ENCODE measurements around the gene PIGL. TPM values are rescaled to one million over a fixed set of nuclear protein-coding genes. Genes with fewer than 3 reads are reported as not detected.
"Not testable (repeated sequence)": the region's sequence is repeated elsewhere in the genome, so short reads cannot be mapped to it uniquely, and the experiment has no call there.

The PIGL gene
- total RNA-seq, 1 experiment from 2014 or later: 17.0 TPM

DNA sequence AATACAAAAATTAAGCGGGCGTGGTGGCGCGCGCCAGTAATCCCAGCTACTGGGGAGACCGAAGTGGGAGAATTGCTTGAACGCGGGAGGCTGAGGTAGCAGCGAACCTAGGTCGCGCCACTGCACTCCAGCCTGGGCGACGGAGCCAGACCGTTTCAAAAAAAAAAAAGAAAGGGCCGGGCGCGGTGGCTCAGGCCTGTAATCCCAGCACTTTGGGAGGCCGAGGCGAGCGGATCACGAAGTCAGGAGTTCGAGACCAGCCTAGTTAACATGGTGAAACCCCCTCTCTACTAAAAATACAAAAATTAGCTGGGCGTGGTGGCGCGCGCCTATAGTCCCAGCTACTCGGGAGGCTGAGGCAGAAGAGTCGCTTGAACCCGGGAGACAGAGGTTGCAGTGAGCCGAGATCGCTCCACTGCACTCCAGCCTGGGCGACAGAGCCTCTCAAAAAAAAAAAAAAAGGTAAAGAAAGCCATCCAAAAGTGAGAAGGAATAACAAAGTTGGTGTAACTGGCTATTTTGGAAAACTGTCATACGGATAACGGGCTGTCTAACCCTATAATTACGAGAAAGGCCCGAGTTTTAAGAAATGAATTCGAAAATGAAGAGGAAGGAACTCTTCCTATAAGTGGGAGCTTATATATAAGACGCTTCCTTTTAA, 539 bp upstream of the PIGL start:
- DNase-seq (ENCODE audit: low spot score): not testable (repeated sequence)

DNA sequence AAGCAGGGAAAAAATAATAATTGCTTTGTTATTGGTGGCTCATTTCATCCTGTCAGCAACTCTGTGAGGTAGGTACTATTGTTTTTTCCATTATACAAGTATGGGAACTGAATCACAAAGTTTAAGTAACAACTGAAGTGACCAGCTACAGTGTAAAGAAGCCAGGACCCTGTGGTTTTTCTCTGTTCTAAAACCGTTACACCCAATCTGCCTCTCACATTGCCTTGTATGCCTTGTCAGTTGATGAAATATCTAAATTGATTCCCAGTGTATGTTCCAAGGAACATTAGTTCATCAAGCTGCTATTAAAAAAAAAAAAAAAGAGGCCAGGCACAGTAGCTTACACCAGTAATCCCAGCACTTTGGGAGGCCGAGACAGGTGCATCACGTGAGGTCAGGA, 5.4 kb downstream of the PIGL start:
- no peak for DNase-seq (ENCODE audit: low spot score)

DNA sequence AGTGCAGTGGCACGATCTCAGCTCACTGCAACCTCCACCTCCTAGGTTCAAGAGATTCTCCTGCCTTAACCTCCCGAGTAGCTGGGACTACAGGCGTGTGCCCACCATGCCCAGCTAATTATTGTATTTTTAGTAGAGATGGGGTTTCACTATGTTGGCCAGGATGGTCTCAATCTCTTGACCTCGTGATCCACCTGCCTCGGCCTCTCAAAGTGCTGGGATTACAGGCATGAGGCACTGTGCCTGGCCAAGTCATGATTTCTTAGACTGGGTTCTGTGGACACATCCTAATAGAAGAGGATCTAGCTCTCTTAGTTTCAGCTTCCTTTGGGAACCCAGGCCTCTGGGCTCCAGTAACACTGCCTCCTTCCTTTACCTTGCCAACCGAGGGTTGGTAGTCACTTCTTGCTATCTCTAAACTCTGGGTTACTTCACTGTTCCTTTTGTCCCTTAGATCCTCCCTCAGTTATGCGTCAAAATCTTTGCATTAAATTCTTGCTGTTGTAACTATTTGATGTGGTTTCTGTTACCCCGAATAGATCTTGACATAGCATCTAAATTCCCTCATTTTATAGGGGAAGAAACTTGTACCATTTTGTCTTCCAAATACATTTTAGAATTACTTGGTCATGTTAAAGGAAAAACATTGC, 13.0 kb downstream of the PIGL start:
- DNase-seq (ENCODE audit: low spot score): not testable (repeated sequence)

DNA sequence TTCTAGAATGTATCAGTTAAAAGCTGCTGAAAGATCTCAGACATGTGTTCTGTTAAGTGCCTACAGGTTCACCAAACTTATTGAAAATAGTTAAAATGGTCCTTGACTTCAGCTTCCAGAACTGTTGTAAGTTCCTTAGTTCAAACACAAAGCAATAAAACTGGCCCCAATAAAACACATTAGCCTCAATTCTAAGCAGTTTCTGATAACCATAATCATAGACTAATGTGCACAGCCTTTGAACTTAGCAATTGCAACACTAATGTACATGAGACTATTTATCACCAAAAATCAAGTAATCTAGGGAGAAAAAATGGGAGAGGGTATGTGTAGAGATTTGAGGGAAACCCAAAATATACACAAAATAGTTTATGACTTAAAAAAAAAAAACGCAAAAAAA, 15.4 kb downstream of the PIGL start:
- no peak for DNase-seq (ENCODE audit: low spot score)

DNA sequence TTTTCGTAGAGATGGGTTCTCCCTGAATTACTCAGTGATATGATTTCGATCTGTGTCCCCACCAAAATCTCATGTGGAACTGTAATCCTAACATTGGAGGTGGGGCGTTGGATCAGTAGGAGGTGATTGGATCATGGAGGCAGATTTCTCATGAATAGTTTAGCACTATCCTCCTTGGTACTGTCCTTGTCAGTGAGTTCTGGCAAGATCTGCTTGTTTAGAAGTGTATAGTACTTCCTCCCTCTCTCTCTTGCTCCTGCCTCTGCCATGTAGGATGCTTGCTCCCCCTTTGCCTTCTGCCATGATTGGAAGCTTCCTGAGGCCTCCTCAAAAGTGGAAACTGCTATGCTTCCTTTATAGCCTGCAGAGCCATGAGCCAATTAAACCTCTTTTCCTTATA, 22.9 kb downstream of the PIGL start:
- DNase-seq (ENCODE audit: low spot score): no peak

DNA sequence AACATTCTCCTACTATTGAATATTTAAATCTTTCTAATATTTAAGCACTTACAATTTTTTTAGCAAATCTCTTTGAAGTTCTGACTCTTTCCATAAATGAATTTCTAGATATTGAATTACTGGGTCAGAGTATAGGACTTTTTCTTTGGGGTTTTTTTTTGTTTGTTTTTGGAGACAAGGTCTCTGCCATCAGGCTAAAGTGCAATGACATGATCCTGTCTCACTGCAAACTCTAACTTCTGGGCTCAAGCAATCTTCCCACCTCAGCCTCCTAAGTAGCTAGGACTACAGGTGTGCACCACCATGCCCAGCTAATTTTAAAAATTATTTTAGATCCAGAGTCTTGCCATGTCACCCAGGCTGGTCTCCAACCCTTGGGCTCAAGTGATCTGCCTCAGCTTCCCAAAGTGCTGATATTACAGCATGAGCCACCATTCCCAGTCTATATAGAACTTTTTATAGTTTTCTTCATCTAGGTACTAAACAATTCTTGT, 24.9 kb downstream of the PIGL start:
- DNase-seq (ENCODE audit: low spot score): no peak

DNA sequence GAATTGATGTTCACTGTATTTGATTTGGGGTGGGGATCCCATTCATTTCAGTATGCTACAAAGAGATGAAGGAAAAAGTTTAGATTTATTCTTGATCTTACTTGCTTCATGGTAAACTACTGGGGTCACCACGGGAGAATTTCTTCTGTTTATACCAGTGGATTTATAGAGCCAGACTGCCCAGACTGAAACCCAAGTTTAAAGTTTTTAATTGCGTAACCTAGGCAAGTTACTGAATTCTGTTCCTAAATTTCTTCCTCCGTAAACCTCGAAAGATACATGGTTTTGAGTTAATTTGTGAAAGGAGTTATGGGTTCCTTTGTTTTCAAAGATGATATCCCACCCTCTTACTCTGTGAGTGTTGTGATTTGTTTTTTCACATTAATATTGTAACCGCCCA, 26.4 kb downstream of the PIGL start:
- DNase-seq (ENCODE audit: low spot score): no peak

DNA sequence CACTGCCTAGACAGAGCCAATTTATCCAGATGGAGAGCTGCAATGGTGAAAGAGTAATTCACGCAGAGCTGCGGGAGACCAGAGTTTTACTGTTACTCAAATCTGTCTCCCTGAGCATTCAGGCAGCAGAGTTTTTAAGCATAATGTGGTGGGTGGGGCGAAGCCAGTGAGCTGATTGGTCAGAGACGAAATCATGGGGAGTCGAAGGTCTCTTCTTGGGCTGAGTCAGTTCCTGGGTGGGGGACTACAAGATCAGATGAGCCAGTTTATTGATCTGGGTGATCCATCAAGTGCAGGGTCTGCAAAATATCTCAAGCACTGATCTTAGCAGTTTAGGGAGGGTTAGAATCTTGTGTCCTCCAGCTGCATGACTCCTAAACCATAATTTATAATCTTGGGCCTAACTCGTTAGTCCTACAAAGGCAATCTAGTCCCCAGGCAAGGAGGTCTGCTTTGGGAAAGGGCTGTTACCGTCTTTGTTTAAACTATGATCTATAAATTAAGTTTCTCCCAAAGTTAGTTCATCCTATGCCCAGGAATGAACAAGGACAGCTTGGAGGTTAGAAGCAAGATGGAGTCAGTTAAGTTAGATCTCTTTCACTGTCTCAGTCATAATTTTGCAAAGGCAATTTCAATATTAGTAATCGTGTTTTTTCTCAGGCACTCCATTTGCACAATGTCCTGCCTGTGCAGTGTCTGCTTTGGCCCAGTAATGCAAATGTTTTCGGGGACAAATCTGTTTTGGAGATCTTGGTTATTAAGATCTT, 27.0 kb downstream of the PIGL start:
- DNase-seq (ENCODE audit: low spot score): peak; percentile 12

DNA sequence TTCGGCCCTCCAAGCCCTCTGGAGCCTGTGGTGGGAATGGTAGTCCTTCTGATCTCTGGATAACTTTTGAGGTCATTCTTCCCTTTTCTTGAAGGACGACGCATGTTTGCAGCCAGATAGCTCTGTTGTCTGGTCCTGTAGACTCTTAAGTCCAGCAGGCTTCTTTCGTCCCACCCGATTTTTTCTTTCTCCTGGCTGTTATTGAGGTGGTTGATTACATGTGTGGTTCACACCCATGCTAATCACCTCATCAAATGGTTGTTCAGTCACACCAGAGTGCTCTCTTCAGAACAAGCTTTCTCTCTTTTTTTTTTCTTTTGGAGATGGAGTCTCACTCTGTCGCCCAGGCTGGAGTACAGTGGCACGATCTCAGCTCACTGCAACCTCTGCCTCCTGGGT, 30.6 kb downstream of the PIGL start:
- DNase-seq (ENCODE audit: low spot score): no peak

DNA sequence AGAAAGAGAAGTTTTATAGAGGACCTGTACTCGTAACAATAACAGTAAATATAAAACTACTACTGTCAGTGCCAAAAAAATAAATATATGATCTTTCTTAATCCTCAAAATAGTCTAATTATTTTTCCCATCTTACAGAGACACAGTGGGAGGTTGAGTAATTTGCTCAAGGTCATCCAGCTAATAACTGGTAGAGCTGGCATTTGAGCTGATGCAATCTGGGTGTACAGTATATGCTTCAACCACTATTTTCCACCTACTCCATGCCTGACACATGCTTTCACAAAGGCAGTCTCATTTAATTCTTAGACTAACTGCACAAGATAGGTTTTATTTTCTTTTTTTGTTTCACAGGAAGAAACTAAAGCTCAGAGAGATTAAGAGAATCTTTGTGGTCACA, 33.6 kb downstream of the PIGL start:
- no peak for DNase-seq (ENCODE audit: low spot score)

DNA sequence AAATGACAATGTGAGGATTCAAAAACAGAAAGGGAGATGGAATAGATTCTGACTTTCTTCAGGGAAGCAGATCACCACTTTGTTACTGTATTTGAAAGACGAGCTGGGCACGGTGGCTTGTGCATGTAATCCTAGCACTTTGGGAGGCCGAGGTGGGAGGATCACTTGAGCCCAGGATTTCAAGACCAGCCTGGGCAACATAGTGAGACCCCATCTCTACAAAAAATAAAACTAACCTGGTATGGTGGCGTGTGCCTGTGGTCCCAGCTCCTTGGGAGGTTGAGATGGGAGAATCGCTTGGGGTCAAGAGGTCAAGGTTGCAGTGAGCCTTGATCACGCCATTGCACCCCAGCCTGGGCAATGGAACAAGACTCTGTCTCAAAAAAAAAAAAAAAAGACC, 34.0 kb downstream of the PIGL start:
- no peak for DNase-seq (ENCODE audit: low spot score)

DNA sequence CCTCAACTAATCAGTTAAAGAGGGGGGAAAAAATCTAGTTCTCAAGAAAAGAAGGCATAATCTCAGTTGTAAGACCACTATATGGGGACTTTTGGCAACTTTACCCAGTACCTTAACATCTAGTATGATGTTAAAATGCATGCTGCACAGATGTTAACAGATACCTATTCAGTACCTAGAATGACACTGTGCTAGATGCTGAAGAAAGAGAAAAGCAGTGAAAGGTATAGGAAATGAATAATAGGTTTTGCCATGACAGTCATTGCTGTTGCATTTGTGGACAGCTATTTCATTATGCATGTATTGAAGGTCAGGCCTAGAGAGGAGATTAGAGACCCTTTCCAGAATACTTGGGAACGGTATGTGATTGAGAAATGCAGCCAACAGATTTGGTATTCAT, 34.5 kb downstream of the PIGL start:
- no peak for DNase-seq (ENCODE audit: low spot score)

DNA sequence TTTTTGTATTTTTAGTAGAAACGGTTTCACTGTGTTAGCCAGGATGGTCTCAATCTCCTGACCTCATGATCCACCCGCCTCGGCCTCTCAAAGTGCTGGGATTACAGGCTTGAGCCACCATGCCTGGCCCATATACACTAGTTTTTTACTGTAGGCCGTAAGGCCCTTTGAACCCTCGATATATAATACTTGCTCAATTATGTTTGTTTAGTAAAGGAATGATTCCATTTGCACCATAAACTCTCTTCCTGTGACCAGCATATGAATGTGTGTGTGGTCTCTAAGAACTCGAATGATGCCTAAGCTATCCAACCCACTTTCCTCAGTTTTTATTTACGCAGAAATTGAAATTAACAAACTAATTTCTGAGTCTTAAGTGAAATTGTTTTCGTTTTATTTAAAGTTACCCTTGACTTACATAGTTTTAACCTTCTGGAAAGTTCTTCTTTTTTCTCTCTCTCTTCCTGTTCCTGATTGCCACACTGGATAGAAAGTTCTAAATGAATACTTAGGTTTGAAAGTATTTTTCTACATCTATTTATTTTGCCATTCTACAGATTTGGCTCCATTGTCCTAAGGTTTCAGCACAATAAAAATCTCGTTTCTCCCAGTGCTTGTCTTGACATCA, 37.9 kb downstream of the PIGL start:
- DNase-seq (ENCODE audit: low spot score): no peak

DNA sequence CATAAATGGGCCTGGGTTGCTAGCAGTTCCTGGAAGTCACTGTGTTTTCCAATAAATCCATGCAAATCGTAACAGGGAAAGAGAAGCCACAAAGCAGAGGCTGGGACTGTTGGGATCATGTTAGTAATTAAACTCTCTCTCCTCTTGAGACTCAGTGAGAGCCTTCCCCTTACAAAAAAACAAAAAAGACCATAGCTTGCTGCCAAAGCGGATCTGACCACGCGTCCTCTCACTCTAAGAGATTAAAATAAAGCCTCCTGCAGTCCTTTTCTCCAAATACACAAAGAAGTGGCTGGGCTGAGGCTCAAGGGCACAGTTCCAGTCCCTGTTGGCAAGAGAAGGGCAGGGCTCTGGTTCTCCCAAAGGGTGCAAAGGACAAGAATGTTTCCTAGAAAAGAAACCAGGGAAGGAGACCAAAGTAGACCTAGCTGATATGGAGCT, 38.5 kb downstream of the PIGL start:
- DNase-seq (ENCODE audit: low spot score): no peak

DNA sequence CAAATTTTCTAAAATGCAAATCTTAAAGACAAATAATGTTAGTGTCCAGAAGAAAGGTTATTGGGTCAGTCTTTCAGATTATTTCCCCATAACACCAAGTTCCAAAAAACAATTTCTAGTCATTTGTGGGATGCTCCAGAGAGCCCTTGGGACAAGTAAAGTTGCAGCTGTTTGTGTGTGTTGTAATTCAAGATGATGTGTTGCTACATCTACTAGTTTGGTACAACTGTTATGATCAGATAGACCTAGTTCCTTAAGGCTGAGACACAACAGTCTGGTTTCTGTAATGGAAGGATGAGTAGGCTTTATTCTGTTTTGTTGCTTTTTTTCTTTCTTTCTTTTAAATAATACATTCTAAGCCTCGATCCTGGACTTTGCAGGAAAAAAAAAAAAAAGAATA, 41.9 kb downstream of the PIGL start:
- no peak for DNase-seq (ENCODE audit: low spot score)

DNA sequence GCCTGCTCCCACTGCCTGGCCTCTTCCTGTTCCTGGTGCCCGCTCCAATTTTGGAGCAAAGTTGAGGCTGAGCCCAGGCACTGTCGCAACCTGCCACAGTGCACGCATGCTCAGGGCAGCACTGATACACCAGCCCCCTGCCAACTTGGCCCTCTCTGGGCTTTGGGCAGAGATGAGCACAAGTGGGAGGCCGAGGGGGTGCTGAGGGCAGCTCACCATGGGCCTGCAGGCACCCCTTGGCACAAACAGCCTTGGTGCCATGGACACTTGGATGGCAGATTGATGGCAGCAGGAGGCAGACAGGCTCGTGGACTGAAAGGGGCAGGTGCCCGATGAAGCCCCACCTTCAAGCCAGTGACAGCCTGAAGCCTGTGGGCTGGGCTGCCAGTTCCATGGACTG, 42.9 kb downstream of the PIGL start:
- no peak for DNase-seq (ENCODE audit: low spot score)

DNA sequence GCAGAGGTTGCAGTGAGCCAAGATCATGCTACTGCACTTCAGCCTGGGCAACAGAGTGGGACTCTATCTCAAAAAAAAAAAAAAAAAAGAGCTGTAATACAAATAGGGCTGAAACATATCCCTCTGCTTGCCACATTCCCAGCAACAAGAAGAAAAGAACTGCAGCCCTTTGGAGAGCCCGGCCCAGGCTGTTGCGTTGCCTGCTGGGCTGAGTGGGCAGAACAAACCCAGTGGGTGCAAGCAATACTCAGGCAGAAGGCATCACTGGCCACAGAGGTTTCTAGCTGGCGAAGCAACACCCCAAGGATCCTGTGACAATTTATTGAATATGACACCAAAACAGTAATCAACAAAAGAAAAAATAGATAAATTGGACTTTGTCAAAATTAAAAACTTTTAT, 44.0 kb downstream of the PIGL start:
- DNase-seq (ENCODE audit: low spot score): no peak

DNA sequence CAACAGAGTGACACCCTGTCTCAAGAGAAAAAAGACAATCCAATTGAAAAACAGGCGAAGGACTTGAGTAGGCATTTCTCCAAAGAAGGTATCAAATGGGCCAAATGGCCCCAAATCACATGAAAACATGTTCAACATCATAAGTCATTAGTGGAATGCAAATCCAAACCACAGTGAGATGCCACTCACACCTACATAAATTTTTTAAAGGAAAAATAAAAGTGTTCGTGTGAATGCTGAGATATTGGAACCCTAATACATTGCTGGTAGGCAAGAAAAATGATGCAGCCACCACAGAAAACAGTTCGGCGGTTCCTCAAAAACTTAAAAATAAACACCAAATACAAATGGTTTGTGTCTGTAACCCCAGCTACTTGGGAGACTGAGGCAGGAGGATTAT, 45.2 kb downstream of the PIGL start:
- no peak for DNase-seq (ENCODE audit: low spot score)

DNA sequence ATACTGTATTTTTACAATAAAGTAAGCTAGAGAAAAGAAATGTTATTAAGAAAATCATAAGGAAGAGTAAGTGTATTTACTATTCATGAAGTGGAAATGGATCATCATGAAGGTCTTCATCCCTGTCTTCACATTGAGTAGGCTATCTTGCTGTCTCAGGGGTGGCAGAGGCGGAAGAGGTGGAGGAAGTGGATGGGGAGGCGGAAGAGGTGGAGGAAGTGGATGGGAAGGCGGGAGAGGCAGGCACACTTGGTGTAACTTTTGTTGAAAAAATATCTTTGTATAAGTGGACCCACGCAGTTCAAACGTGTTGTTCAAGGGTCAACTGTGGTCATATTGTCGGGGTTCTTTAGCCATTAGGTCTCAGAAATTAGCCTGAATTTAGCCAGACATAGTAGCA, 50.2 kb downstream of the PIGL start:
- no peak for DNase-seq (ENCODE audit: low spot score)

DNA sequence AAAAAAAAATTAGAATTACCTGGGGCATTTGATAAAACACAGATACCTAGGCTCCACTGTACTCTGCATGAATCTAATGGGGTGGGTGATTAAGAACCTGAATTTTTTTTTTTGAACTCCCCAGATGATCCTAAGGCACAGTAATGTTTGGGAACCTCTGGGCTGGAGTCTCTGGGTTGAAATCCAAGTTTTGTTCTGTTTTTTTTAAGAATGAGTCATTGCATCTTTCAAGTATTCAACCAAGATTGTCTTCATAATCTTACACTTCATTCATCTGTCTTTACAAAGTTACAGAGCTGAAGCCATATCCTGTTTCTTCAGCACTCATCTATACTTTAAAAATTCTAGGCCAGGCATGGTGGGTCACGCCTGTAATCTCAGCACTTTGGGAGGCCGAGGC, 52.6 kb downstream of the PIGL start:
- DNase-seq (ENCODE audit: low spot score): no peak

DNA sequence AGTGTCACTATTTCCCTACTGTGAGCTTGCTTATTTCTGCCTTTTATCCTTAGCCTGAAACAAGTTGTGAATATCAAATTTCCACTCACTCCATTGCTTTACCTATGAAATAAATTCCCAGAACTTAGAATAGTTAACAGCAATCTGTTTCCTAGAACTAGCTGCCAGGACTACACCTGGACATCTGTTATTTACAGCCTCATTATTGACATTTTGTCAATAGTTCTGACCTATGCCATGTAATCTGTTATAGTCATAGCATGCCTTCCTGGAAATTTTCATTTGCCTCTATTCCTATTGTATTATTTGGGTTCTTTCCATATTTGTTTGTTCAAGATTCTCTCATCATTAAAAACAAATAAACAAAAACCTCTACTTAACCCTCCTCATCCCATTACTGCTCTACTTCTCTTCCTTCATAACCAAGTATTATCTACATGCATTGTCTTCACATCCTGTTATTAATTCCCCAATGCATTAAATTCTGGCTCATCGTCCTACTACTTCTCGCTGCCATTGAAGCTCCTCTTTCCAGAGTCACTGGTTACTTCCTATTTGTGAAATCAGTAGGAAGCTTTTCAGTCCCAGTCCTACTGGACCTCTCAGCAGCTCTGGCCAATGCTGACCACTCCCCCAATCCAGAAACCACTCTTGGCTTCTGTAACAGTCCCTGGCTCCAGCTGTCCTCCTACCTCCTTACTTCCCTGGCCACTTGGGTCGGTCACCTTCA, 55.3 kb downstream of the PIGL start:
- DNase-seq (ENCODE audit: low spot score): no peak

DNA sequence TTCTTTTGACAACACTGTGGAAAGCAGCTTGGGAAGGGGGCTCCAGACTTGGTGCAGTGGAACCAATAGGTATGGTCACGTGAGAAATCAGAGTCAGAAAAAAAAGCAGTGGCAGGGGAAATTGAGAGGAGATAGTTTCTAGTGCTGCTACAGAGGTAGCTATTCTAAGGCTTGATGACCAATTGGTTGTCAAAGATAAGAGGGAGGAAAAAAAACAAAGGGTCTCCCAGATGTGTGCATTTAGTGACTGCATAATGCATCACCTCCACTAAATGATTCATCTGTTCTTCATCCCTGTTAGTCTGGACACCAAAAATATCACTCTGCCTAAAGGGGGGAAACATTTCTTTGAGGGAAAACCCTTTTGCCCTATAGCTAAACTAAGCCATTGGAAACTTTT, 56.5 kb downstream of the PIGL start:
- no peak for DNase-seq (ENCODE audit: low spot score)
